IMR-90 (cell line): ENCODE measurements around the gene EIF2B2. TPM values are rescaled to one million over a fixed set of nuclear protein-coding genes. Genes with fewer than 3 reads are reported as not detected.

Experiments
- ATAC-seq: fragments of 200-7000 bp; cut with Tn5 transposase; 2 replicates; pipeline ENCODE4 v1.9.1; 2020; ENCODE audit warnings: low read depth, mild to moderate bottlenecking, moderate library complexity
- BruUV-seq: library from RNA; stranded (reverse); fragments of 400-500 nt; replicated peaks from 2 replicates; lab custom pipeline; 2021; lab: Mats Ljungman, UMichigan
- CTCF ChIA-PET: fragments of 300-600 bp; formaldehyde crosslinking; extraction: SDS; loops from one replicate; lab custom pipeline; 2021; ENCODE audit warnings: antibody characterized with exemption; lab: Yijun Ruan, JAX
- POLR2A ChIA-PET: fragments of 300-600 bp; sonication (Branson Sonifier 250); formaldehyde crosslinking; loops from one replicate; lab custom pipeline; 2022; ENCODE audit warnings: antibody characterized with exemption; ENCODE audit not compliant: unreplicated experiment; lab: Charles Lee
- DNase-seq: peaks from one replicate; pipeline ENCODE4 v3.0.0; 2013
- H2AFZ ChIP-seq: replicated peaks from 2 replicates; pipeline ENCODE3; 2013; ENCODE audit warnings: low read length, mild to moderate bottlenecking; ENCODE audit not compliant: poor library complexity
- H2AK5ac ChIP-seq: 2 replicates; pipeline ENCODE4 v1.6.1; 2013; ENCODE audit warnings: low read depth, low read length, inconsistent platforms
- H2AK9ac ChIP-seq: replicated peaks from 2 replicates; pipeline ENCODE3; 2013; ENCODE audit warnings: mild to moderate bottlenecking, low read depth, low read length, moderate library complexity; ENCODE audit not compliant: poor library complexity
- H2BK120ac ChIP-seq: 2 replicates; pipeline ENCODE4 v1.6.1; 2013; ENCODE audit warnings: low read depth, low read length, inconsistent platforms
- H2BK15ac ChIP-seq: 3 replicates; pipeline ENCODE4 v1.6.1; 2013; ENCODE audit warnings: low read depth, low read length, inconsistent platforms
- H2BK20ac ChIP-seq: 2 replicates; pipeline ENCODE4 v1.6.1; 2013; ENCODE audit warnings: low read depth, mild to moderate bottlenecking, inconsistent platforms, low read length, moderate library complexity
- H2BK5ac ChIP-seq: 2 replicates; pipeline ENCODE4 v1.6.1; 2013; ENCODE audit warnings: mild to moderate bottlenecking, low read depth, low read length, inconsistent platforms; ENCODE audit not compliant: poor library complexity, severe bottlenecking
- H3K14ac ChIP-seq: replicated peaks from 2 replicates; pipeline ENCODE4 v1.6.1; 2013; ENCODE audit warnings: low read depth, low read length, inconsistent platforms
- H3K18ac ChIP-seq: 2 replicates; pipeline ENCODE4 v1.6.1; 2013; ENCODE audit warnings: low read depth, low read length, control low read depth
- H3K23ac ChIP-seq: 2 replicates; pipeline ENCODE4 v1.6.1; 2013; ENCODE audit warnings: low read depth, low read length, inconsistent platforms
- H3K27ac ChIP-seq: 2 replicates; pipeline ENCODE4 v1.5.1; 2013; ENCODE audit warnings: mild to moderate bottlenecking, control low read depth, low read length; ENCODE audit not compliant: insufficient read depth
- H3K27me3 ChIP-seq: 2 replicates; pipeline ENCODE4 v1.6.1; 2013; ENCODE audit warnings: low read length; ENCODE audit not compliant: control insufficient read depth, insufficient read depth
- H3K36me3 ChIP-seq: 2 replicates; pipeline ENCODE4 v1.6.1; 2013; ENCODE audit warnings: low read length, mixed read lengths; ENCODE audit not compliant: control insufficient read depth, insufficient read depth
- H3K4ac ChIP-seq: 2 replicates; pipeline ENCODE4 v1.6.1; 2013; ENCODE audit warnings: low read depth, low read length, inconsistent platforms
- H3K4me1 ChIP-seq: 2 replicates; pipeline ENCODE4 v1.6.1; 2013; ENCODE audit warnings: low read length, mixed read lengths; ENCODE audit not compliant: control insufficient read depth, insufficient read depth
- H3K4me2 ChIP-seq: 2 replicates; pipeline ENCODE4 v1.6.1; 2013; ENCODE audit warnings: low read depth, mild to moderate bottlenecking, control low read depth, low read length, moderate library complexity
- H3K4me3 ChIP-seq: 2 replicates; pipeline ENCODE4 v1.5.1; 2013; ENCODE audit warnings: low read depth, mild to moderate bottlenecking, control low read depth, low read length, moderate library complexity; ENCODE audit not compliant: insufficient read depth
- H3K56ac ChIP-seq: 2 replicates; pipeline ENCODE4 v1.6.1; 2013; ENCODE audit warnings: low read length, inconsistent platforms; ENCODE audit not compliant: insufficient read depth; ENCODE audit errors: extremely low read depth
- H3K79me1 ChIP-seq, 2 experiments: 2 replicates each; pipeline ENCODE4 v1.6.1; 2013; ENCODE audit warnings: low read length in 2 of 2, inconsistent platforms in 1 of 2, low read depth in 1 of 2
- H3K9ac ChIP-seq: 2 replicates; pipeline ENCODE4 v1.6.1; 2013; ENCODE audit warnings: low read depth, low read length, control low read depth
- H3K9me1 ChIP-seq: 2 replicates; pipeline ENCODE4 v1.6.1; 2013; ENCODE audit warnings: low read length, inconsistent platforms; ENCODE audit not compliant: insufficient read depth
- H3K9me3 ChIP-seq: 2 replicates; pipeline ENCODE4 v1.6.1; 2013; ENCODE audit warnings: low read length; ENCODE audit not compliant: control insufficient read depth, insufficient read depth
- H4K20me1 ChIP-seq: 2 replicates; pipeline ENCODE4 v1.6.1; 2013; ENCODE audit warnings: low read length, inconsistent platforms; ENCODE audit not compliant: insufficient read depth
- H4K5ac ChIP-seq: 2 replicates; pipeline ENCODE4 v1.6.1; 2013; ENCODE audit warnings: mild to moderate bottlenecking, low read depth, low read length, control low read depth
- H4K8ac ChIP-seq, 2 experiments: 2 replicates each; pipeline ENCODE4 v1.6.1; 2013; ENCODE audit warnings: low read depth in 2 of 2, low read length in 2 of 2, control low read depth in 1 of 2, inconsistent platforms in 1 of 2
- H4K91ac ChIP-seq: 2 replicates; pipeline ENCODE4 v1.6.1; 2013; ENCODE audit warnings: low read depth, low read length, inconsistent platforms; ENCODE audit not compliant: insufficient read depth
- BHLHE40 ChIP-seq: fragments of 150-350 bp; IDR thresholded peaks from 2 replicates; pipeline ENCODE4 v1.6.1; 2016; ENCODE audit warnings: mild to moderate bottlenecking, low read depth, low read length
- CEBPB ChIP-seq: IDR thresholded peaks from 2 replicates; pipeline ENCODE4 v1.6.1; 2012; ENCODE audit warnings: low read depth, low read length, improper control_type of control experiment
- CHD1 ChIP-seq: IDR thresholded peaks from 2 replicates; pipeline ENCODE4 v1.6.1; 2012; ENCODE audit warnings: low read depth, low read length, improper control_type of control experiment
- FOS ChIP-seq: fragments of 150-350 bp; IDR thresholded peaks from 2 replicates; pipeline ENCODE4 v1.6.1; 2016; ENCODE audit warnings: low read depth, low read length
- MAFK ChIP-seq: IDR thresholded peaks from 2 replicates; pipeline ENCODE4 v1.6.1; 2012; ENCODE audit warnings: low read depth, low read length, improper control_type of control experiment
- MAZ ChIP-seq: IDR thresholded peaks from 2 replicates; pipeline ENCODE4 v1.6.1; 2012; ENCODE audit warnings: low read depth, mild to moderate bottlenecking, low read length, improper control_type of control experiment, moderate library complexity, borderline replicate concordance
- MXI1 ChIP-seq: IDR thresholded peaks from 2 replicates; pipeline ENCODE4 v1.6.1; 2012; ENCODE audit warnings: low read depth, mild to moderate bottlenecking, low read length, moderate library complexity, borderline replicate concordance
- NFE2L2 ChIP-seq: fragments of 150-350 bp; IDR thresholded peaks from 2 replicates; pipeline ENCODE4 v1.6.1; 2016; ENCODE audit warnings: low read depth, mild to moderate bottlenecking, low read length
- POLR2A ChIP-seq: IDR thresholded peaks from 2 replicates; pipeline ENCODE4 v1.6.1; 2012; ENCODE audit warnings: mild to moderate bottlenecking, low read depth, low read length
- RAD21 ChIP-seq: IDR thresholded peaks from 2 replicates; pipeline ENCODE4 v1.6.1; 2012; ENCODE audit warnings: low read length, improper control_type of control experiment
- RCOR1 ChIP-seq: IDR thresholded peaks from 2 replicates; pipeline ENCODE4 v1.6.1; 2012; ENCODE audit warnings: mild to moderate bottlenecking, low read length, improper control_type of control experiment; ENCODE audit not compliant: insufficient replicate concordance
- RFX5 ChIP-seq: IDR thresholded peaks from 2 replicates; pipeline ENCODE4 v1.8.0; 2012; ENCODE audit warnings: low read depth, mild to moderate bottlenecking, low read length, moderate library complexity
- WGBS, 2 experiments: methylation state at CpG; one replicate each; pipeline versions ENCODE4 v1.1.5 to v1.1.7; 2013; ENCODE audit warnings: missing lambda C conversion rate in 2 of 2; ENCODE audit not compliant: insufficient read length in 1 of 2; ENCODE audit errors: extremely low coverage in 2 of 2; 5-methylcytosine and 5-hydroxymethylcytosine counted together
- dilution Hi-C: fragments of 300-500 bp; cut with HindIII; formaldehyde crosslinking; loops from one replicate; pipeline ENCODE4 v1.14.3; 2018; ENCODE audit warnings: low sequenced_read_pairs; ENCODE audit not compliant: unreplicated experiment
- in situ Hi-C: fragments of 300-500 bp; cut with MboI; formaldehyde crosslinking; loops from 3 replicates; pipeline ENCODE4 v1.14.3; 2019; ENCODE audit warnings: low sequenced_read_pairs, inconsistent platforms, mixed read lengths
- intact Hi-C: fragments of 100-400 bp; cut with micrococcal nuclease; formaldehyde crosslinking; loops from 2 replicates; pipeline ENCODE4 v1.10.0; 2022
- polyA plus RNA-seq, 3 experiments: library from polyadenylated mRNA; depleted of rRNA; stranded (reverse); fragments of >200 nt; gene quantifications; 2 replicates each; pipeline ENCODE4 v1.2.3, GENCODE V29; 2012; ENCODE audit warnings: low replicate concordance in 1 of 3
- total RNA-seq: library from RNA; depleted of rRNA; stranded (reverse); fragments of >200 nt; gene quantifications from 2 replicates; pipeline ENCODE4 v1.2.3, GENCODE V29; 2012
- TF ChIP-seq, protein P1 (sequence below): fragments of 150-350 bp; IDR thresholded peaks from 2 replicates; pipeline ENCODE4 v1.6.1; 2017; ENCODE audit warnings: mild to moderate bottlenecking, antibody characterized with exemption, low read length, low read depth
- TF ChIP-seq, protein P2 (sequence below): fragments of 150-350 bp; IDR thresholded peaks from 2 replicates; pipeline ENCODE4 v1.6.1; 2016; ENCODE audit warnings: low read depth, mild to moderate bottlenecking, low read length, moderate library complexity, borderline replicate concordance

The EIF2B2 gene
- total and polyA plus RNA-seq, 2 of the 4 experiments (the other 2 are of a cell fraction), result 63.6 to 70.1 TPM

DNA sequence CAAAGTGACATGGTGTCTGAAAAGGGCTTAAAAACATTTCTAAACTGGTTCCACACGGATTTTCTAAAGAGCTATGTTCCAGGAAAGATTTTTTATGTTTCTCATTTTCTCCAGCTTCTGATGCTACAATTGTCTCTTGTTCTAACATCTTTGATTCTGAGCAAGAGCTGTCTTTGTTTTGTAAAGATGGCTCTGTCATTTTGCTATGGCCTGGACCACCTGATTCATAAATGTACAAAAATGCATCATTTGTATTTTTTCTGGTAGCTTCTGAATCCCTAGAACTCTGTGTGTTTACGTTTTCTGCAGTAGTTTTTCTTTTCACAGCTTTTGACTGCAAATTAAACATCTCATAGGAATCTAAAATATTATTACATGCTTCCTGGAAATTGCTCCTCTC is 45.4 kb downstream of the EIF2B2 start:
- Histone ChIP-seq H2BK120ac (no peak overlapping the region), H3K4me2 (no peak overlapping the region), H3K79me1 (peaks cover 11 to 33% of the 10 kb centered on the region in 2 experiments; a peak in 3 of 4 replicates), H3K36me3 (no peaks in the 10 kb centered on the region), H2BK20ac (no peak overlapping the region), H3K23ac (no peak overlapping the region), H3K4me3 (no peak overlapping the region), H2AK5ac (no peak overlapping the region), H4K91ac (no peak overlapping the region), H3K4ac (no peak overlapping the region), H2BK15ac (no peak overlapping the region), H3K27ac (no peak overlapping the region), H3K18ac (no peak overlapping the region), H2BK5ac (no peak overlapping the region), H2AK9ac (no peak overlapping the region), H4K8ac (no peak overlapping the region), H3K9me3 (no peaks in the 10 kb centered on the region), H3K27me3 (no peaks in the 10 kb centered on the region), H3K9ac (no peak overlapping the region), H3K9me1 (peaks cover 4% of the 10 kb centered on the region), H3K4me1 (peaks cover 10% of the 10 kb centered on the region), H3K14ac (no peak overlapping the region), H3K56ac (no peak overlapping the region), H2AFZ (no peak overlapping the region), H4K20me1 (no peaks in the 10 kb centered on the region), H4K5ac (no peak overlapping the region)
- dilution Hi-C loops, result no loop called here
- no peak for TF ChIP-seq RFX5
- no peak for TF ChIP-seq RAD21
- TF ChIP-seq, protein P1, sequence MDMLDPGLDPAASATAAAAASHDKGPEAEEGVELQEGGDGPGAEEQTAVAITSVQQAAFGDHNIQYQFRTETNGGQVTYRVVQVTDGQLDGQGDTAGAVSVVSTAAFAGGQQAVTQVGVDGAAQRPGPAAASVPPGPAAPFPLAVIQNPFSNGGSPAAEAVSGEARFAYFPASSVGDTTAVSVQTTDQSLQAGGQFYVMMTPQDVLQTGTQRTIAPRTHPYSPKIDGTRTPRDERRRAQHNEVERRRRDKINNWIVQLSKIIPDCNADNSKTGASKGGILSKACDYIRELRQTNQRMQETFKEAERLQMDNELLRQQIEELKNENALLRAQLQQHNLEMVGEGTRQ, result no peak
- no peak for TF ChIP-seq BHLHE40
- no peak for TF ChIP-seq MAFK
- TF ChIP-seq POLR2A, result no peak
- TF ChIP-seq NFE2L2, result no peak
- no peak for TF ChIP-seq CHD1
- no peak for TF ChIP-seq RCOR1
- TF ChIP-seq, protein P2, sequence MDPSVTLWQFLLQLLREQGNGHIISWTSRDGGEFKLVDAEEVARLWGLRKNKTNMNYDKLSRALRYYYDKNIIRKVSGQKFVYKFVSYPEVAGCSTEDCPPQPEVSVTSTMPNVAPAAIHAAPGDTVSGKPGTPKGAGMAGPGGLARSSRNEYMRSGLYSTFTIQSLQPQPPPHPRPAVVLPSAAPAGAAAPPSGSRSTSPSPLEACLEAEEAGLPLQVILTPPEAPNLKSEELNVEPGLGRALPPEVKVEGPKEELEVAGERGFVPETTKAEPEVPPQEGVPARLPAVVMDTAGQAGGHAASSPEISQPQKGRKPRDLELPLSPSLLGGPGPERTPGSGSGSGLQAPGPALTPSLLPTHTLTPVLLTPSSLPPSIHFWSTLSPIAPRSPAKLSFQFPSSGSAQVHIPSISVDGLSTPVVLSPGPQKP, result no peak
- no peak for TF ChIP-seq FOS
- TF ChIP-seq CEBPB, result no peak
- TF ChIP-seq MAZ, result no peak
- TF ChIP-seq MXI1, result no peak
- CTCF ChIA-PET, result interaction anchor here (0.6 kb wide), 1 partner anchor 11 kb away, joined by 3 read pairs; no protein-coding TSS in a partner anchor
- ATAC-seq, result no peak
- POLR2A ChIA-PET, result no interaction called here
- WGBS, 2 experiments, result 100% methylated on average over 1 of the region's 2 CpGs; no CpG with 5 or more reads in 1 of the 2 experiments
- BruUV-seq, result no TSS peak
- no peak for DNase-seq
- in situ Hi-C loops, result no loop called here
- intact Hi-C loops, result no loop called here
